ENCODE measurements around the gene LRRIQ4.

- TF ChIP-seq EGR1 (IDR thresholded peaks at IDR 0.05; ENCODE audit: low read depth in 2 of 2), result no peak
- TF ChIP-seq ATF3 (IDR thresholded peaks at IDR 0.05), result no peak
- no peak for TF ChIP-seq FOXA1 (IDR thresholded peaks at IDR 0.05)
- TF ChIP-seq TAF1 (conservative IDR thresholded peaks at IDR 0.05), result no peak
Observed at GRCh38 chr3:169847896-169848295, 35.2 kb downstream of the LRRIQ4 start.

Data from liver (tissue), 2 donors.